Rectal smooth muscle tissue (tissue), 1 donor: ENCODE data around the gene RBM24.
"Not testable (repeated sequence)": the region's sequence is repeated elsewhere in the genome, so short reads cannot be mapped to it uniquely, and the experiment has no call there.

Experiments used
- H3K27ac ChIP-seq: one replicate; pipeline ENCODE4 v1.7.0; 2013; ENCODE audit warnings: low read depth, low read length, inconsistent platforms
- H3K27me3 ChIP-seq: one replicate; pipeline ENCODE4 v1.7.0; 2013; ENCODE audit warnings: low read length; ENCODE audit not compliant: control insufficient read depth, insufficient read depth
- H3K36me3 ChIP-seq: one replicate; pipeline ENCODE4 v1.7.0; 2013; ENCODE audit warnings: low read length; ENCODE audit not compliant: control insufficient read depth, insufficient read depth
- H3K4me1 ChIP-seq: one replicate; pipeline ENCODE4 v1.7.0; 2013; ENCODE audit warnings: low read length; ENCODE audit not compliant: control insufficient read depth, insufficient read depth
- H3K4me3 ChIP-seq: one replicate; pipeline ENCODE4 v1.7.0; 2013; ENCODE audit warnings: low read length
- H3K9ac ChIP-seq: one replicate; pipeline ENCODE4 v1.7.0; 2013; ENCODE audit warnings: low read length

RBM24 gene

GRCh38 chr6:17320266-17320665 is 39.1 kb downstream of the RBM24 start:
- not testable (repeated sequence) for H3K27ac ChIP-seq, H3K4me1 ChIP-seq, H3K4me3 ChIP-seq, H3K9ac ChIP-seq, H3K27me3 ChIP-seq, H3K36me3 ChIP-seq

- no peaks in the 10 kb centered on the region for H3K36me3 ChIP-seq
- H3K9ac ChIP-seq, result no peak overlapping the region
- H3K27me3 ChIP-seq, result no peaks in the 10 kb centered on the region
- no peak overlapping the region for H3K4me3 ChIP-seq
- no peaks in the 10 kb centered on the region for H3K4me1 ChIP-seq
- no peak overlapping the region for H3K27ac ChIP-seq
Observed at GRCh38 chr6:17331238-17331637, 50.1 kb downstream of the RBM24 start.

- Histone ChIP-seq H3K27me3 (no peaks in the 10 kb centered on the region), H3K4me3 (no peak overlapping the region), H3K4me1 (no peaks in the 10 kb centered on the region), H3K9ac (no peak overlapping the region), H3K27ac (no peak overlapping the region), H3K36me3 (no peaks in the 10 kb centered on the region)
Observed at GRCh38 chr6:17334265-17334664, 53.1 kb downstream of the RBM24 start.

- no peak overlapping the region for H3K27ac ChIP-seq
- H3K4me1 ChIP-seq, result no peaks in the 10 kb centered on the region
- H3K9ac ChIP-seq, result no peak overlapping the region
- no peaks in the 10 kb centered on the region for H3K36me3 ChIP-seq
- no peak overlapping the region for H3K4me3 ChIP-seq
- H3K27me3 ChIP-seq, result no peaks in the 10 kb centered on the region
Observed at GRCh38 chr6:17336425-17336824, 55.3 kb downstream of the RBM24 start.

GRCh38 chr6:17339308-17339670 is 58.1 kb downstream of the RBM24 start:
- Histone ChIP-seq H3K4me3 (no peak overlapping the region), H3K27me3 (no peaks in the 10 kb centered on the region), H3K4me1 (no peaks in the 10 kb centered on the region), H3K27ac (no peak overlapping the region), H3K9ac (no peak overlapping the region), H3K36me3 (no peaks in the 10 kb centered on the region)

GRCh38 chr6:17341117-17341805 is 60.1 kb downstream of the RBM24 start:
- Histone ChIP-seq H3K4me1 (no peaks in the 10 kb centered on the region), H3K36me3 (no peaks in the 10 kb centered on the region), H3K4me3 (no peak overlapping the region), H3K27ac (no peak overlapping the region), H3K27me3 (no peaks in the 10 kb centered on the region), H3K9ac (no peak overlapping the region)

GRCh38 chr6:17341891-17342290 is 60.7 kb downstream of the RBM24 start:
- Histone ChIP-seq H3K4me1 (no peaks in the 10 kb centered on the region), H3K27me3 (no peaks in the 10 kb centered on the region), H3K36me3 (no peaks in the 10 kb centered on the region), H3K27ac (no peak overlapping the region), H3K9ac (no peak overlapping the region), H3K4me3 (no peak overlapping the region)

- H3K27ac ChIP-seq, result no peak overlapping the region
- H3K4me3 ChIP-seq, result no peak overlapping the region
- H3K9ac ChIP-seq, result no peak overlapping the region
- H3K36me3 ChIP-seq, result no peaks in the 10 kb centered on the region
- no peaks in the 10 kb centered on the region for H3K4me1 ChIP-seq
- H3K27me3 ChIP-seq, result no peaks in the 10 kb centered on the region
Observed at GRCh38 chr6:17343215-17343614, 62.1 kb downstream of the RBM24 start.
